ENCODE data around the gene CCT5.

The CCT5 gene

DNA sequence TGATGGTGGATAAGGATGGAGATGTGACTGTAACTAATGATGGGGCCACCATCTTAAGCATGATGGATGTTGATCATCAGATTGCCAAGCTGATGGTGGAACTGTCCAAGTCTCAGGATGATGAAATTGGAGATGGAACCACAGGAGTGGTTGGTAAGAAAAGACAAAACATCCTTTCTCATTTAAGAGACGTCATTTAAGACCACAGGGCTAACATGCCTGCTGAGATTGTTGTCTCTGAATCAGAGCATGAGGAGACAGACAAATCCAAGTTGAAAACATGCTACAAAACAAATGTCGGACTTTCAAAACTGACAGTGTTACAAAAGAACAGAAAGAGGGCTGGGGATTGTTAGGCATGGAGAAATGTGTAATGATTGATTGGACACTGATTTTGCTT, 4.6 kb downstream of the CCT5 start:
- H3K36me3 ChIP-seq (replicated peaks; ENCODE audit: low read depth, low read length): peaks cover 66% of the 10 kb centered on the region
- peaks cover 74% of the 10 kb centered on the region for H3K79me2 ChIP-seq (ENCODE audit: low read length)
- H3K4me1 ChIP-seq (ENCODE audit: low read length): peaks cover 17% of the 10 kb centered on the region
- H2AFZ ChIP-seq (ENCODE audit: low read depth, low read length): no peak overlapping the region
- H3K27me3 ChIP-seq (ENCODE audit: low read depth, low read length): no peaks in the 10 kb centered on the region
- H3K4me2 ChIP-seq (ENCODE audit: low read length): no peak overlapping the region
- no peak overlapping the region for H3K9ac ChIP-seq (ENCODE audit: low read length)
- H3K27ac ChIP-seq (ENCODE audit: low read length): no peak overlapping the region
- TF ChIP-seq EZH2phosphoT487 (IDR thresholded peaks at IDR 0.05; ENCODE audit: low read depth): no peak
- TF ChIP-seq, protein P1, sequence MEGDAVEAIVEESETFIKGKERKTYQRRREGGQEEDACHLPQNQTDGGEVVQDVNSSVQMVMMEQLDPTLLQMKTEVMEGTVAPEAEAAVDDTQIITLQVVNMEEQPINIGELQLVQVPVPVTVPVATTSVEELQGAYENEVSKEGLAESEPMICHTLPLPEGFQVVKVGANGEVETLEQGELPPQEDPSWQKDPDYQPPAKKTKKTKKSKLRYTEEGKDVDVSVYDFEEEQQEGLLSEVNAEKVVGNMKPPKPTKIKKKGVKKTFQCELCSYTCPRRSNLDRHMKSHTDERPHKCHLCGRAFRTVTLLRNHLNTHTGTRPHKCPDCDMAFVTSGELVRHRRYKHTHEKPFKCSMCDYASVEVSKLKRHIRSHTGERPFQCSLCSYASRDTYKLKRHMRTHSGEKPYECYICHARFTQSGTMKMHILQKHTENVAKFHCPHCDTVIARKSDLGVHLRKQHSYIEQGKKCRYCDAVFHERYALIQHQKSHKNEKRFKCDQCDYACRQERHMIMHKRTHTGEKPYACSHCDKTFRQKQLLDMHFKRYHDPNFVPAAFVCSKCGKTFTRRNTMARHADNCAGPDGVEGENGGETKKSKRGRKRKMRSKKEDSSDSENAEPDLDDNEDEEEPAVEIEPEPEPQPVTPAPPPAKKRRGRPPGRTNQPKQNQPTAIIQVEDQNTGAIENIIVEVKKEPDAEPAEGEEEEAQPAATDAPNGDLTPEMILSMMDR (IDR thresholded peaks at IDR 0.05; ENCODE audit: low read depth, low read length): no peak
- peaks cover 31% of the 10 kb centered on the region for H4K20me1 ChIP-seq (ENCODE audit: insufficient read depth, low read length)
- no peak overlapping the region for H3K4me3 ChIP-seq (ENCODE audit: low read length)
- H3K9me3 ChIP-seq (ENCODE audit: insufficient read depth, low read length): no peaks in the 10 kb centered on the region

DNA sequence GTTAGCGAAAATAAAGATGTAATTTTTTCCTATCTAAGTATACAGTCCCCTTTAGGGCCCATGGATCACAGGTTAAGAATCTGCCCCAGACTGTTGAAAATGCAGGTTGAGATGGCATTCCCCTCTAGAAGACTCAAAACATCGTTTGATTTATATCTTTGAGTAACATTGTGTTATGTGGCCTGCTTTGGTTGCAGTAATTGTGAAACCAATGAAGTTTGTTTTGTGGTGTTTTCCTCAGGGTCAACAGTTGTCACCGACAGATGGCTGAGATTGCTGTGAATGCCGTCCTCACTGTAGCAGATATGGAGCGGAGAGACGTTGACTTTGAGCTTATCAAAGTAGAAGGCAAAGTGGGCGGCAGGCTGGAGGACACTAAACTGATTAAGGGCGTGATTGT, 7.8 kb downstream of the CCT5 start:
- Histone ChIP-seq H3K9ac (ENCODE audit: low read length) (no peak overlapping the region), H3K27me3 (ENCODE audit: low read depth, low read length) (no peaks in the 10 kb centered on the region), H3K9me3 (ENCODE audit: insufficient read depth, low read length) (no peaks in the 10 kb centered on the region), H3K4me2 (ENCODE audit: low read length) (no peak overlapping the region), H3K79me2 (ENCODE audit: low read length) (peaks cover 46% of the 10 kb centered on the region), H3K36me3 (replicated peaks; ENCODE audit: low read depth, low read length) (peaks cover 84% of the 10 kb centered on the region), H3K4me3 (ENCODE audit: low read length) (no peak overlapping the region), H3K27ac (ENCODE audit: low read length) (no peak overlapping the region), H2AFZ (ENCODE audit: low read depth, low read length) (no peak overlapping the region), H3K4me1 (ENCODE audit: low read length) (peaks cover 9% of the 10 kb centered on the region; the same call in 1 of the 2 replicates), H4K20me1 (ENCODE audit: insufficient read depth, low read length) (peaks cover 20% of the 10 kb centered on the region)
- TF ChIP-seq, protein P1 (IDR thresholded peaks at IDR 0.05; ENCODE audit: low read depth, low read length): no peak
- TF ChIP-seq EZH2phosphoT487 (IDR thresholded peaks at IDR 0.05; ENCODE audit: low read depth): no peak

DNA sequence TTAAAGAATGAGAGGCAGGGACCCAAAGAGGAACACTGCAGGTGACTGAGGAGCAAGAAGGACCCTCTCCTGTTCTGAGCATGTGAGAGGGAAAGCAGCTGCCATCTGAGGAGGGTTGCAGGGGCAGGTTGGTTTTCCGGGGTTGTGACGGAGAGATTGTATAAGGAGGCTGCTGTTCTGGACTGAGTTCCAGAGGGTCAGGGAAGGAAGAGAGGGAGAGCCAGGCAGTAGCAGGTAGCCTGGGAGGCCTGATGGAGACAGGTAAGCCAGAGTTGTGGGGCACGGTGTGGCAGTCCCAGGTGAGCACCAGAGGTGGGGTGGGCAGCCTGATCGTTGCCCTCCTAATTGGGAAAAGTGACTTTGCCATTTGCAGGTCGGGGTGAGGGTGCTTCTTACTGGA, 9.8 kb downstream of the CCT5 start:
- Histone ChIP-seq H3K4me3 (ENCODE audit: low read length) (no peak overlapping the region), H2AFZ (ENCODE audit: low read depth, low read length) (no peak overlapping the region), H3K4me2 (ENCODE audit: low read length) (no peak overlapping the region), H4K20me1 (ENCODE audit: insufficient read depth, low read length) (peaks cover 10% of the 10 kb centered on the region; the same call in 1 of the 2 replicates), H3K79me2 (ENCODE audit: low read length) (peaks cover 26% of the 10 kb centered on the region), H3K27ac (ENCODE audit: low read length) (no peak overlapping the region), H3K36me3 (replicated peaks; ENCODE audit: low read depth, low read length) (peaks cover 80% of the 10 kb centered on the region), H3K27me3 (ENCODE audit: low read depth, low read length) (no peaks in the 10 kb centered on the region), H3K9me3 (ENCODE audit: insufficient read depth, low read length) (no peaks in the 10 kb centered on the region), H3K9ac (ENCODE audit: low read length) (no peak overlapping the region), H3K4me1 (ENCODE audit: low read length) (no peaks in the 10 kb centered on the region)
- TF ChIP-seq, protein P1 (IDR thresholded peaks at IDR 0.05; ENCODE audit: low read depth, low read length): no peak
- no peak for TF ChIP-seq EZH2phosphoT487 (IDR thresholded peaks at IDR 0.05; ENCODE audit: low read depth)

DNA sequence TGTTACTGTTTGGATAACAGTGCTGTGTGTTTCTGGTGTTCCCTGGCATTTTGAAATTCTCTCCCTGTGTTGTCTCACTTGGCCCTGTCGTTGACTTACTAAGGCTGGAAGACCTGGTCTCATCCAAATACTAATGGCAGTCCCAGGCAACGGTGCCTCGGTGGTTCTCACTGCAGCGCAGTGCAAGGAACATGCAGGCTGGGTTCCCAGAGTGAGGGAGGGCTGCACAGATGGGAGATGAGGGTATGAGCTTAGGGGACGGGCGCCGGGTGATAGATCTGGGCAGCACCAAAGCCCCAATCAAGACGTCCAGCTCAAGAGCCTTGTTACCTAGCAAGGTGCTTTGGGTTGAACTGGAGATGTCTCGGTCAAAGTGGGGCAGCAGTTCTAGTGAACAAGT, 11.0 kb downstream of the CCT5 start:
- Histone ChIP-seq H3K9me3 (ENCODE audit: insufficient read depth, low read length) (no peaks in the 10 kb centered on the region), H3K27me3 (ENCODE audit: low read depth, low read length) (no peaks in the 10 kb centered on the region), H3K4me3 (ENCODE audit: low read length) (no peak overlapping the region), H3K36me3 (replicated peaks; ENCODE audit: low read depth, low read length) (peaks cover 73% of the 10 kb centered on the region), H3K79me2 (ENCODE audit: low read length) (peaks cover 14% of the 10 kb centered on the region), H3K4me2 (ENCODE audit: low read length) (no peak overlapping the region), H3K9ac (ENCODE audit: low read length) (no peak overlapping the region), H3K4me1 (ENCODE audit: low read length) (no peaks in the 10 kb centered on the region), H3K27ac (ENCODE audit: low read length) (no peak overlapping the region), H4K20me1 (ENCODE audit: insufficient read depth, low read length) (peaks cover 5% of the 10 kb centered on the region; the same call in 1 of the 2 replicates), H2AFZ (ENCODE audit: low read depth, low read length) (no peak overlapping the region)
- TF ChIP-seq, protein P1 (IDR thresholded peaks at IDR 0.05; ENCODE audit: low read depth, low read length): no peak
- TF ChIP-seq EZH2phosphoT487 (IDR thresholded peaks at IDR 0.05; ENCODE audit: low read depth): no peak

Measured in OCI-LY3 (cell line).